Thyroid gland (tissue), 4 donors: ENCODE results near the gene NFXL1. TPM values are rescaled to one million over a fixed set of nuclear protein-coding genes. Genes with fewer than 3 reads are reported as not detected.

ENCODE experiments used
- DNase-seq, 2 donors: peaks; one replicate each; pipeline ENCODE4 v3.0.0-alpha.2; 2019
- H3K27ac ChIP-seq, 3 donors: fragments of 200-600 bp; sonication (generic); 1 replicate in 2 of 3; 2 replicates in 1 of 3; pipeline ENCODE4 v1.5.1; 2016 to 2019; ENCODE audit warnings: mild to moderate bottlenecking in 1 of 3, moderate library complexity in 1 of 3
- H3K27me3 ChIP-seq: fragments of 200-600 bp; sonication (generic); one replicate; pipeline ENCODE4 v1.5.1; 2019
- H3K36me3 ChIP-seq, 2 donors: fragments of 200-600 bp; sonication (generic); one replicate each; pipeline ENCODE4 v1.5.1; 2016 to 2019
- H3K4me1 ChIP-seq, 2 donors: fragments of 200-600 bp; sonication (generic); one replicate each; pipeline ENCODE4 v1.5.1; 2017 to 2019
- H3K4me3 ChIP-seq, 3 donors: fragments of 200-600 bp; sonication (generic); replicated peaks in 1 of 3; 1 replicate in 2 of 3; 2 replicates in 1 of 3; pipeline ENCODE4 v1.5.1; 2016; ENCODE audit warnings: mild to moderate bottlenecking in 1 of 3
- H3K9me3 ChIP-seq: fragments of 200-600 bp; sonication (generic); one replicate; pipeline ENCODE4 v1.5.1; 2017
- POLR2A ChIP-seq, 2 donors: fragments of 450-650 bp; IDR thresholded peaks; one replicate each; pipeline ENCODE4 v1.6.1; 2017; ENCODE audit warnings: antibody characterized with exemption in 2 of 2, mild to moderate bottlenecking in 2 of 2, moderate library complexity in 1 of 2
- WGBS, 2 donors: methylation state at CpG; one replicate each; pipeline ENCODE4 v1.1.5; 2017; 5-methylcytosine and 5-hydroxymethylcytosine counted together
- intact Hi-C: fragments of 100-400 bp; cut with DNase I; formaldehyde crosslinking; loops from one replicate; pipeline ENCODE4 v1.15.1; 2023
- total RNA-seq, 4 donors: library from RNA; depleted of rRNA; stranded (reverse); fragments of >200 nt; gene quantifications; one replicate each; pipeline ENCODE4 v1.2.3, GENCODE V29; 2016
- TF ChIP-seq, protein P1 (sequence below), 6 experiments: fragments of 200-600 bp in 3 of 6; fragments of 450-650 bp in 3 of 6; sonication (generic) in 3 of 6; IDR thresholded peaks; one replicate each; pipeline ENCODE4 v1.5.1; 2016 to 2019; ENCODE audit warnings: antibody characterized with exemption in 6 of 6, mild to moderate bottlenecking in 2 of 6, inconsistent platforms in 1 of 6, moderate library complexity in 1 of 6

The NFXL1 gene
- total RNA-seq, 4 donors from 2014 or later: 17.3 to 66.4 (median 23.0) TPM

DNA sequence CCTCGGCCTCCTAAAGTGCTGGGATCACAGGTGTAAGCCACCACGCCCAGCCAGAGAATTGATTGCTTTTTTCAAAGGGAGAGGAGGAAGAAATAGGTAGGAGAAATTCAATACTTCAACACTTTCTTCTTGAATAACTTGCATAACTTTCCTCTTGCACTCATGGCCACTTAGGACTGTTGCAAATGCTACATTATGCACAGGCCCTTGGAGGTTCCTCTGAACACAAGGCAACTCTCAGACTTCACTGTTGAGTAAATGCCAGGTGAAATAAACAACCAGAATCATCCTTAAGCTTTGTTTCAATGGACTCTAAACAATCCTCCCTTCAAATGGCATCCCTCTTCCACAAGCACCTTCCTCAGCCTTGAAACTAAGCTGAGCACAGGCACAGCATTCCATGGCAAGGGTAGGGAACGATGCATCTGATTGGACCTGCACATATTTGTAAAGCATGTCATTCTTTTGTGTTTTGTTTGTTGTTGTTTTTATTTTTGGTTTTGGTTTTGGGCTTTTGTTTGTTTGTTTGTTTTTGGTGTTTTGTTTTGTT lies 104.7 kb downstream of the NFXL1 start:
- 87 to 88% methylated on average over 3 of the region's 3 CpGs for WGBS, 2 donors

DNA sequence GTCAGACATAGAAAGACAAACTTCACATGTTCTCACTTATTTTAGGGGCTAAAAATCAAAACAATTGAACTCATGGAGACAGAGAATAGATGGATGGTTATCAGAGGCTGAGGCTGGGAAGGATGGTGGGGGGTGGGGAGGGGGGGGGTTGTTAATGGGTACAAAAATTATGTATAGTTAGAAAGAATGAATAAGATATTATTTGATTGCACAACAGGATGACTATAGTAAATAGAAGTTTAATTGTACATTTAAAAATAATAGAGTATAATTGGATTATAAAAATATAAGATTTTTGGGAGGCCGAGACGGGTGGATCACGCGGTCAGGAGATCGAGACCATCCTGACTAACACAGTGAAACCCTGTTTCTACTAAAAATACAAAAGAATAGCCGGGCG lies 109.8 kb downstream of the NFXL1 start:
- 92 to 94% methylated on average over 7 of the region's 7 CpGs for WGBS, 2 donors
- Histone ChIP-seq H3K4me3 (no peak overlapping the region), H3K27me3 (no peaks in the 10 kb centered on the region), H3K27ac (no peak overlapping the region), H3K9me3 (no peaks in the 10 kb centered on the region), H3K36me3 (no peaks in the 10 kb centered on the region), H3K4me1 (no peaks in the 10 kb centered on the region)
- DNase-seq: no peak
- TF ChIP-seq, protein P1, sequence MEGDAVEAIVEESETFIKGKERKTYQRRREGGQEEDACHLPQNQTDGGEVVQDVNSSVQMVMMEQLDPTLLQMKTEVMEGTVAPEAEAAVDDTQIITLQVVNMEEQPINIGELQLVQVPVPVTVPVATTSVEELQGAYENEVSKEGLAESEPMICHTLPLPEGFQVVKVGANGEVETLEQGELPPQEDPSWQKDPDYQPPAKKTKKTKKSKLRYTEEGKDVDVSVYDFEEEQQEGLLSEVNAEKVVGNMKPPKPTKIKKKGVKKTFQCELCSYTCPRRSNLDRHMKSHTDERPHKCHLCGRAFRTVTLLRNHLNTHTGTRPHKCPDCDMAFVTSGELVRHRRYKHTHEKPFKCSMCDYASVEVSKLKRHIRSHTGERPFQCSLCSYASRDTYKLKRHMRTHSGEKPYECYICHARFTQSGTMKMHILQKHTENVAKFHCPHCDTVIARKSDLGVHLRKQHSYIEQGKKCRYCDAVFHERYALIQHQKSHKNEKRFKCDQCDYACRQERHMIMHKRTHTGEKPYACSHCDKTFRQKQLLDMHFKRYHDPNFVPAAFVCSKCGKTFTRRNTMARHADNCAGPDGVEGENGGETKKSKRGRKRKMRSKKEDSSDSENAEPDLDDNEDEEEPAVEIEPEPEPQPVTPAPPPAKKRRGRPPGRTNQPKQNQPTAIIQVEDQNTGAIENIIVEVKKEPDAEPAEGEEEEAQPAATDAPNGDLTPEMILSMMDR (IDR thresholded peaks at IDR 0.05): no peak
- TF ChIP-seq POLR2A (IDR thresholded peaks at IDR 0.05): no peak
- intact Hi-C loops: no loop called here

More for the DNA sequence above, 104.7 kb downstream of the NFXL1 start:
- no peaks in the 10 kb centered on the region for H3K4me1 ChIP-seq
- H3K27ac ChIP-seq: no peak overlapping the region
- no peak for DNase-seq
- no peaks in the 10 kb centered on the region for H3K9me3 ChIP-seq
- H3K4me3 ChIP-seq: no peak overlapping the region
- intact Hi-C loops: no loop called here
- no peaks in the 10 kb centered on the region for H3K36me3 ChIP-seq
- TF ChIP-seq, protein P1 (IDR thresholded peaks at IDR 0.05): no peak
- no peak for TF ChIP-seq POLR2A (IDR thresholded peaks at IDR 0.05)
- H3K27me3 ChIP-seq: no peaks in the 10 kb centered on the region

DNA sequence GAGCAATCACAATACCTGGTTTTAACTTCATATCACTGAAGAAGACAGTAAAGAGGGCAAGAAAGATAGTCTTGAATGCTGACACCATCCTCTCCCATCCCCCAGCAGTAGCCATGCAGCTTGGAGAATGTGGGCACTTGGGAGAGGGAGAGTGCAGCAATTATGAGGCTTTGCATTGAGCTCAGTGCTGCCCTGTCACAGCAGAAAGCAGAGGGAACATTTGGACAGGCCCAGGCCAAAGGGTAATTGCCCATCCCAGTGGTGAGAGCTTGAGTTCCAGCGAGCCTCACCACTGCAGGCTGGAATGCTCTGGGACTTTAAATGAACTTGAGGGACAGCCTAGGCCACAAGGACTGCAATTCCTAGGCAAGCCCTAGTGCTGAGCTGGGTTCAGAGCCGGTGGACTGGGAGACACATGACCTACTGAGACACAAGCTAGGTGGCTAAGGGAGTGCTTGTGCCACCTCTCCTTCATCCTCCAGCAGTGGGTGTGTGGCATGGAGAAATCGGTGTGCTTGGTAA lies 112.8 kb downstream of the NFXL1 start:
- H3K36me3 ChIP-seq: no peaks in the 10 kb centered on the region
- H3K4me1 ChIP-seq: no peaks in the 10 kb centered on the region
- WGBS, 2 donors: 79 to 82% methylated on average over 2 of the region's 3 CpGs
- no peaks in the 10 kb centered on the region for H3K27me3 ChIP-seq
- no peak for DNase-seq
- no peak overlapping the region for H3K4me3 ChIP-seq
- H3K27ac ChIP-seq: no peak overlapping the region
- no peaks in the 10 kb centered on the region for H3K9me3 ChIP-seq
- TF ChIP-seq, protein P1 (IDR thresholded peaks at IDR 0.05): no peak
- TF ChIP-seq POLR2A (IDR thresholded peaks at IDR 0.05): no peak
- intact Hi-C loops: no loop called here

DNA sequence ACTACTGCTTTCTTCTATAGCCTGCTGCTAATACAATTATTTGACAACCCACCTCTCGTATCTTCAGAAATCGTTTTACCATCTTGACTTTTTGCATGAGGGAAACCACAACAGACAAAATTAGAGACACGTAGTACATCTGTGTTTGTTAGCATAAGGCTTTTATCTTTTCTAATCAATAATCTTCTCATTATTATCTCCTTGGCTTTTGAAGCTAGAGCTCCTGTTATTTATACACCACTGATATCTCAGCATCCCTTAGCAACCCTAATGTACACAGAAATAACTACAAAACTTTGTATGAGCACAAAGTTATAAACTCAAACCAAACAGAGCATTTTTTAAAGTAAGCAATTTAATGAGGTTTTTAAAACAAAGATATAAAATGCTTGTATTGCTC lies 116.2 kb downstream of the NFXL1 start:
- Histone ChIP-seq H3K4me1 (no peaks in the 10 kb centered on the region), H3K27ac (no peak overlapping the region), H3K4me3 (no peak overlapping the region), H3K36me3 (no peaks in the 10 kb centered on the region), H3K9me3 (no peaks in the 10 kb centered on the region), H3K27me3 (no peaks in the 10 kb centered on the region)
- no peak for DNase-seq
- 81 to 82% methylated on average over 3 of the region's 3 CpGs for WGBS, 2 donors
- intact Hi-C loops: no loop called here
- TF ChIP-seq, protein P1 (IDR thresholded peaks at IDR 0.05): no peak
- no peak for TF ChIP-seq POLR2A (IDR thresholded peaks at IDR 0.05)

Other genes with a start within 250 kb of the NFXL1 start
- under 1 TPM; 0.11 to 0.96 (median 0.21) TPM for gene CORIN, start 76.5 kb downstream of the NFXL1 start, total RNA-seq
- 1 to 10 TPM in 1 of 4 donors, under 1 TPM in 2, not detected in 1; 0.34 to 1.8 (median 0.94) TPM for gene CNGA1, start 102.1 kb upstream of the NFXL1 start, total RNA-seq
- gene NIPAL1, start 102.2 kb upstream of the NFXL1 start, total RNA-seq: 10 to 100 TPM in 1 of 4 donors, 1 to 10 TPM in 3; 3.5 to 10.1 (median 3.7) TPM
- gene TXK, start 219.7 kb upstream of the NFXL1 start, total RNA-seq: 1 to 10 TPM; 1.8 to 3.6 (median 1.9) TPM